Right atrium auricular region (tissue), 2 donors: ENCODE results near the gene HCFC1. TPM values are rescaled to one million over a fixed set of nuclear protein-coding genes. Genes with fewer than 3 reads are reported as not detected.

Experiments used
- DNase-seq: peaks from one replicate; pipeline ENCODE4 v3.0.0-alpha.2; 2019; ENCODE audit warnings: low spot score
- H3K27ac ChIP-seq, 2 donors: fragments of 200-600 bp; sonication (generic); 1 replicate in 1 of 2; 2 replicates in 1 of 2; pipeline ENCODE4 v1.5.1; 2016 to 2019
- H3K27me3 ChIP-seq, 2 donors: fragments of 200-600 bp; sonication (generic); one replicate each; pipeline versions ENCODE4 v1.5.1 to v1.6.0; 2017 to 2019
- H3K36me3 ChIP-seq: fragments of 200-600 bp; sonication (generic); one replicate; pipeline ENCODE4 v1.5.1; 2016
- H3K4me1 ChIP-seq, 2 donors: fragments of 200-600 bp; sonication (generic); one replicate each; pipeline versions ENCODE4 v1.5.1 to v1.6.0; 2017 to 2019
- H3K4me3 ChIP-seq, 2 donors: fragments of 200-600 bp; sonication (generic); 1 replicate in 1 of 2; 2 replicates in 1 of 2; pipeline ENCODE4 v1.5.1; 2017 to 2019; ENCODE audit warnings: mild to moderate bottlenecking in 1 of 2, moderate library complexity in 1 of 2
- H3K9me3 ChIP-seq, 2 donors: fragments of 200-600 bp; sonication (generic); one replicate each; pipeline ENCODE4 v1.5.1; 2019
- CTCF ChIP-seq, 2 donors: fragments of 200-600 bp; sonication (generic); IDR thresholded peaks; one replicate each; pipeline ENCODE4 v1.5.1; 2019; ENCODE audit warnings: antibody characterized with exemption in 2 of 2
- total RNA-seq, 2 donors: library from RNA; depleted of rRNA; stranded (reverse); fragments of >200 nt; gene quantifications; one replicate each; pipeline ENCODE4 v1.1.0, GENCODE V29; 2016

Gene HCFC1
- total RNA-seq, 2 donors from 2014 or later: 40.8 to 54.7 TPM

GRCh38 chrX:153909024-153909979 lies 62.3 kb downstream of the HCFC1 start:
- DNase-seq: no peak
- H3K36me3 ChIP-seq: no peaks in the 10 kb centered on the region
- H3K27ac ChIP-seq: no peak overlapping the region
- no peaks in the 10 kb centered on the region for H3K4me1 ChIP-seq
- no peaks in the 10 kb centered on the region for H3K9me3 ChIP-seq
- no peak overlapping the region for H3K4me3 ChIP-seq
- no peak for TF ChIP-seq CTCF (IDR thresholded peaks at IDR 0.05)
- peaks cover 0 to 3% of the 10 kb centered on the region in 2 donors for H3K27me3 ChIP-seq

- Histone ChIP-seq H3K4me1 (no peaks in the 10 kb centered on the region), H3K9me3 (no peaks in the 10 kb centered on the region), H3K27ac (no peak overlapping the region), H3K4me3 (no peak overlapping the region), H3K27me3 (peaks cover 0 to 3% of the 10 kb centered on the region in 2 donors), H3K36me3 (no peaks in the 10 kb centered on the region)
- no peak for DNase-seq
- no peak for TF ChIP-seq CTCF (IDR thresholded peaks at IDR 0.05)
Observed at GRCh38 chrX:153908219-153908860, 63.3 kb downstream of the HCFC1 start.

- no peaks in the 10 kb centered on the region for H3K9me3 ChIP-seq
- H3K27ac ChIP-seq: no peak overlapping the region
- peaks cover 0 to 3% of the 10 kb centered on the region in 2 donors for H3K27me3 ChIP-seq
- no peak for TF ChIP-seq CTCF (IDR thresholded peaks at IDR 0.05)
- no peak for DNase-seq
- H3K36me3 ChIP-seq: no peaks in the 10 kb centered on the region
- peaks cover 0 to 6% of the 10 kb centered on the region in 2 donors for H3K4me1 ChIP-seq
- H3K4me3 ChIP-seq: no peak overlapping the region
Observed at GRCh38 chrX:153907456-153907855, 64.2 kb downstream of the HCFC1 start.

GRCh38 chrX:153906126-153906917 lies 65.3 kb downstream of the HCFC1 start:
- no peak overlapping the region for H3K4me3 ChIP-seq
- no peak for DNase-seq
- H3K4me1 ChIP-seq: peaks cover 0 to 17% of the 10 kb centered on the region in 2 donors

More at GRCh38 chrX:153906126-153906917, 65.3 kb downstream of the HCFC1 start:
- H3K27me3 ChIP-seq: peaks cover 0 to 3% of the 10 kb centered on the region in 2 donors
- no peaks in the 10 kb centered on the region for H3K36me3 ChIP-seq
- no peaks in the 10 kb centered on the region for H3K9me3 ChIP-seq
- no peak overlapping the region for H3K27ac ChIP-seq
- TF ChIP-seq CTCF (IDR thresholded peaks at IDR 0.05): no peak
